ENCODE data around the gene PTPMT1. TPM values are rescaled to one million over a fixed set of nuclear protein-coding genes. Genes with fewer than 3 reads are reported as not detected.

PTPMT1 gene
- total and polyA plus RNA-seq, 2 donors from 2014 or later, result 34.6 to 90.3 TPM

DNA sequence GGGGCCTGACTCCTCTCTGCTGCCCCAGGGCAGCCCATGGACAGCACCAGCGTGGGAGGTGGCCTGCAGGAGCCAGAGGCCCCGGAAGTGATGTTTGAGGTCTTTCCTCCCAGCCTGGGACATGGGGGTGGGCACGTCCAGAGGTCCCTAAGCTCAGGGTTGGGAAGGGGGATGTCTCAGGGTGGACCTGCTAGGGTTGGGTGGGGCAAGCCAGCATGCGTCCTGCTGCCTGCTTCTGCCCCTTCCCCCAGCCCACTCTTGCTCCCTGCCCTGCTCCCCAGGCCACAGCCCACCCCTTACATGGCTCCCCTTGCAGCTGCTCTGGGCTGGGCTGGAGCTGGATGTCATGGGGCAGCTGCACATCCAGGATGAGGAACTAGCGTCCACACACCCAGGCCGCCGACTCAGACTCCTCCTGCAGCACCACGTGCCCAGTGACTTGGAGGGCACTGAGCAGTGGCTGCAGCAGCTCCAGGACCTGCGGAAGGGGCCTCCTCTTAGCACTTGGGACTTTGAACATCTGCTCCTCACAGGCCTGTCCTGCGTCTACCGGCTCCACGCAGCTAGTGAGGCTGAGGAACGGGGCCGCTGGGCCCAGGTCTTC is 22.4 kb downstream of the PTPMT1 start:
- H3K4me1 ChIP-seq (ENCODE audit: control insufficient read depth in 2 of 3, insufficient read depth in 2 of 3, low read depth in 1 of 3, low read length in 3 of 3), result peaks cover 0 to 2% (median 0%) of the 10 kb centered on the region in 3 donors

DNA sequence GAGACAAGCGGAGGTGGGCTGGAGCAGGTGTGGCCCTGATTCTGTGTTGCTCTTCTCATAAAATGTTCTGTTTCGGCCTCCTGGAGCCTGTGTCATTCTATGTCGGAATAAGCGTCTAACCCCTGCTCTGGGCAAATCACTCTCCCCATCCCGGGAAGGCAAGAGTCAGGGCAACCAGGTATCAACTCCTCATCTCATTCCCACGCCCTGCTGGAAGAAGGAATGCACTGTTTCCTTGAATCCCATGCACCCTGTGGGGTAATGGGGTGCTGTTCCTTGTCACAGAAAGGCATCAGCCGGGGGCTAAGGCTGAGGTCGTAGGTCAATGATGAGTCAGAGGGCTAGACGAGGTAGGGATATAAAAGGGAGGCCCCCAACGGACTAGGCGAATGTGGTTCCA is 23.7 kb downstream of the PTPMT1 start:
- DNase-seq, result no peak
- no peak for FAIRE-seq
- Histone ChIP-seq H3K4me1 (ENCODE audit: control insufficient read depth in 2 of 3, insufficient read depth in 2 of 3, low read depth in 1 of 3, low read length in 3 of 3) (peaks cover 0 to 2% (median 0%) of the 10 kb centered on the region in 3 donors), H3K27me3 (ENCODE audit: control insufficient read depth, insufficient read depth, low read length) (peaks cover 3% of the 10 kb centered on the region), H3K4me3 (ENCODE audit: low read length in 3 of 3) (peak overlapping the region in 1 of 3 donors; percentile 32), H3K36me3 (ENCODE audit: control insufficient read depth in 2 of 3, insufficient read depth in 3 of 3, low read length in 3 of 3) (peaks cover 0 to 3% (median 3%) of the 10 kb centered on the region in 3 donors), H3K27ac (ENCODE audit: low read depth in 2 of 2, low read length in 2 of 2) (no peak overlapping the region), H3K9me3 (ENCODE audit: control insufficient read depth in 2 of 3, insufficient read depth in 1 of 3, low read length in 3 of 3) (no peaks in the 10 kb centered on the region), H3K9ac (ENCODE audit: low read length in 3 of 3) (no peak overlapping the region)
- TF ChIP-seq, protein P1, sequence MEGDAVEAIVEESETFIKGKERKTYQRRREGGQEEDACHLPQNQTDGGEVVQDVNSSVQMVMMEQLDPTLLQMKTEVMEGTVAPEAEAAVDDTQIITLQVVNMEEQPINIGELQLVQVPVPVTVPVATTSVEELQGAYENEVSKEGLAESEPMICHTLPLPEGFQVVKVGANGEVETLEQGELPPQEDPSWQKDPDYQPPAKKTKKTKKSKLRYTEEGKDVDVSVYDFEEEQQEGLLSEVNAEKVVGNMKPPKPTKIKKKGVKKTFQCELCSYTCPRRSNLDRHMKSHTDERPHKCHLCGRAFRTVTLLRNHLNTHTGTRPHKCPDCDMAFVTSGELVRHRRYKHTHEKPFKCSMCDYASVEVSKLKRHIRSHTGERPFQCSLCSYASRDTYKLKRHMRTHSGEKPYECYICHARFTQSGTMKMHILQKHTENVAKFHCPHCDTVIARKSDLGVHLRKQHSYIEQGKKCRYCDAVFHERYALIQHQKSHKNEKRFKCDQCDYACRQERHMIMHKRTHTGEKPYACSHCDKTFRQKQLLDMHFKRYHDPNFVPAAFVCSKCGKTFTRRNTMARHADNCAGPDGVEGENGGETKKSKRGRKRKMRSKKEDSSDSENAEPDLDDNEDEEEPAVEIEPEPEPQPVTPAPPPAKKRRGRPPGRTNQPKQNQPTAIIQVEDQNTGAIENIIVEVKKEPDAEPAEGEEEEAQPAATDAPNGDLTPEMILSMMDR (IDR thresholded peaks at IDR 0.05; ENCODE audit: borderline replicate concordance, extremely low read depth, insufficient read depth), result no peak
- intact Hi-C loops (cut with DNase I), result no loop called here

More for the DNA sequence above, 22.4 kb downstream of the PTPMT1 start:
- no peak overlapping the region for H3K4me3 ChIP-seq (ENCODE audit: low read length in 3 of 3)
- FAIRE-seq (no peak), DNase-seq (peak in 2 of 5 donors; percentile 35 to 73)
- no peaks in the 10 kb centered on the region for H3K27me3 ChIP-seq (ENCODE audit: control insufficient read depth, insufficient read depth, low read length)
- no peak overlapping the region for H3K9ac ChIP-seq (ENCODE audit: low read length in 3 of 3)
- H3K9me3 ChIP-seq (ENCODE audit: control insufficient read depth in 2 of 3, insufficient read depth in 1 of 3, low read length in 3 of 3), result no peaks in the 10 kb centered on the region
- no peak overlapping the region for H3K27ac ChIP-seq (ENCODE audit: low read depth in 2 of 2, low read length in 2 of 2)
- intact Hi-C loops (cut with DNase I), result no loop called here
- TF ChIP-seq, protein P1 (IDR thresholded peaks at IDR 0.05; ENCODE audit: borderline replicate concordance, extremely low read depth, insufficient read depth), result no peak
- H3K36me3 ChIP-seq (ENCODE audit: control insufficient read depth in 2 of 3, insufficient read depth in 3 of 3, low read length in 3 of 3), result peaks cover 0 to 14% (median 10%) of the 10 kb centered on the region in 3 donors

GRCh38 chr11:47589584-47589976 is 24.2 kb downstream of the PTPMT1 start:
- peaks cover 3% of the 10 kb centered on the region for H3K27me3 ChIP-seq (ENCODE audit: control insufficient read depth, insufficient read depth, low read length)
- no peak overlapping the region for H3K27ac ChIP-seq (ENCODE audit: low read depth in 2 of 2, low read length in 2 of 2)
- intact Hi-C loops (cut with DNase I), result no loop called here
- FAIRE-seq (no peak), DNase-seq (peak in 4 of 5 donors; percentile 59 to 70 (median 66))
- H3K4me3 ChIP-seq (ENCODE audit: low read length in 3 of 3), result peak overlapping the region in 2 of 3 donors; percentile 32 to 58
- TF ChIP-seq, protein P1 (IDR thresholded peaks at IDR 0.05; ENCODE audit: borderline replicate concordance, extremely low read depth, insufficient read depth), result no peak
- peak overlapping the region in 1 of 3 donors; percentile 20 for H3K9ac ChIP-seq (ENCODE audit: low read length in 3 of 3)
- no peaks in the 10 kb centered on the region for H3K9me3 ChIP-seq (ENCODE audit: control insufficient read depth in 2 of 3, insufficient read depth in 1 of 3, low read length in 3 of 3)
- no peaks in the 10 kb centered on the region for H3K36me3 ChIP-seq (ENCODE audit: control insufficient read depth in 2 of 3, insufficient read depth in 3 of 3, low read length in 3 of 3)
- peaks cover 0 to 2% (median 0%) of the 10 kb centered on the region in 3 donors for H3K4me1 ChIP-seq (ENCODE audit: control insufficient read depth in 2 of 3, insufficient read depth in 2 of 3, low read depth in 1 of 3, low read length in 3 of 3)

Data from kidney (tissue), 14 donors.